GM19324 (cell line): ENCODE measurements around the gene KHDRBS2.

Source experiments
- ATAC-seq: cut with Tn5 transposase; IDR thresholded peaks from one replicate; pipeline ENCODE4 v1.9.1; 2021; ENCODE audit warnings: mild to moderate bottlenecking, moderate library complexity; ENCODE audit not compliant: unreplicated experiment, low FRiP score

KHDRBS2 gene

DNA sequence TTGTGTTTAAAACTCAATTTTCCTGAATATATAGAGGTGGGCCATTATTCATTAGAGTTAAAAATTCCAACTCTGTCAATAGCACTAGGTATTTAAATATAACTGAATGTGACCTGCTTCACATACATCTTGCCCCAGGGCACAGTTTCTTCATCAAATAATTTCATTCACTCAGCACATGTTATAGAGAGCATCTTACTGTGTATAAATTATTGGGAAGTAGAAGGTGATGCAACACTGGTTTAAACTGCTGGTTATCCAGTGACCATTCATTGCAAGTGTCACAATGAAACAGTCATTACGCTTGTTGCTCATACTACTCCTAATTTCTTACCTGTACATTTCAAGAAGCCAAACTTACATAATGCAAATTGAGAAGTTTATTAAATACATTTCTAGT, 93.4 kb downstream of the KHDRBS2 start:
- no peak for ATAC-seq

DNA sequence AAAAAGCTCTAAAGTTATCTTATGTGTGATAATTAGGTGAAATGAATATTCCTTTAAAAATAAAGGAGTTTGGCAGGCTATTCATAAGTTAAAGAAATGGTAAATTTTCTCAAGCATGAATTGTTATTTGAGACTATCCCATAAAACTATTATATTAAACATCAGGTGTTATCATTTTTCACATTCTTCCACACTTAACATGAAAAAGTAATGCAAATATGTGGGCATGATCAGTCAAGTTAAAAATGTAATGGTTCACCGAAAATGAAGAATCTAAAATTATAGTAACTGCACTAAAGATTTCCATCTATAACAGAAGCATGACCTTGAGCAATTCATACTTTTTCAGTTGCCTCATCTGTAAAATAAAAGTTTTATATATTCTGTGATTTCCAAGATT, 110.8 kb downstream of the KHDRBS2 start:
- no peak for ATAC-seq

DNA sequence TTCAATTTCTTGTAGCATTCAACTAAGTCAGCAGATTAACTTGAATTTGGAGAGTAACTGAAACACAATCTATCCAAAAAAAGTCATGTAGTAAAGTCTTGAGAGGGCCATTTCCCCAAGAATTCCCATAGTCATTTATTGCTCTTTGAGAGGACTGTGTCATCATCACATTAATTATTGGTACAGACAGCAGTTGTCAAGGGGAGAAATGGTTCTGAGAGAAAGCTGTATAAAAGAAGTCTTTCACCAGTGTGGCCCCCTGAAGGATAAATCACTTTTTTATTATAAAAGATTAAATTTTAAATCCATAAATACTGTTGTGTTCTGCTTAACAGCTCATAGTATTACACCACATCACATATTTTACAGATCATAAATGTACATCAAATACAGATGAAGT, 111.5 kb downstream of the KHDRBS2 start:
- no peak for ATAC-seq

DNA sequence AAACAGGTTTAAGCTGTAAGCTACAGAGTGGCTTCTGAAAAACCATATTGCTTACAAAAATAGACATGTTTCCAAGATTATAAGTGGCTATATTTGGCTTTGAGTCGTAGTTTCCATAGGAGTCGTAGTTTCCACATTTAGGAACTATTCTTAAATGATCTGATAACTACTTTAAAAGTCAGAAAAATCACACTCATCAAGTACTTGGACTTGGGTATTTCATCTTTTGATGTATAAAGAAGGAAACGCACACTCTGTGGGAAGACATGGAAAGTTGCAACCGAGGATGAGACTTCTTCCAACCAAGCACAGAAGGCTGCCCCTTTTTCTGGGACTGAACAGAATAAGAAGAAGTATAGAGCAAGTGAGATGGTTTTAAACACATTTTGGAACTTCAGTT, 118.3 kb downstream of the KHDRBS2 start:
- ATAC-seq: no peak

DNA sequence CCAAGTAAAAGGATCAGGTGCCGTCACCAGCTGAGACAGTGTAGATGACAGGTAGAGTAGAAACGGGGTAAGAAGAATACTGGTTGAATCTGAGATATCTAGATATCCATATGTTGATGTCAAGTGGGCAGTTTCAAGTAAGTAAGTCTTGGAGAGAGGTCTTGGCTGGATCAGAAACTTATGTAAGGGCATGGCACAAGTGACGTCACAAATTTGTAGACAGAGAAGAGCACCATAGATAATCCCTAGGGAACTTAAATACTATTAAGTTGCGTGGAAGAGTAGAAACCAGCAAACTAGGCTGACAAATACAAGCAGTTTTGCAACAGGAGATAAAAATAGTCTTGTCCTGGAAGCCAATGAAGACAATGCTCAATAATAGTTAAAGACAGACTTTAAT, 123.2 kb downstream of the KHDRBS2 start:
- no peak for ATAC-seq

DNA sequence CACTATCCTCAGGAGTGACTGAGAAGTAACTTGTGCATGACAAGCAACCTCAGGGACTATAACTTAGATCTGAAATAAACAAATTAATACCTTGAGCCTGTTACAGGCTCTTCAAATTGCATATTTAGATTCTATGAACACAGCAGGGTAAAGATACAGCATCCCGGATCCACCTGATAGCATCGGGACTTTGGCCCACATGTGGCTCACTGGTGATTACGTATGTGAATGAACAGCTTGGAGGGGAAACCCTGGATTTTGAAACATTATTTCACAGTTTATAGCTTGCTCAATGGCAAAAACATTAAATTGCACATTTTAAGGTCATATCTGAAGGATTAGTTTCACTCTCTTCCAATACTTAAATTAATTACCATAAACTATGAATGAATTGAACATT, 133.2 kb downstream of the KHDRBS2 start:
- ATAC-seq: no peak

DNA sequence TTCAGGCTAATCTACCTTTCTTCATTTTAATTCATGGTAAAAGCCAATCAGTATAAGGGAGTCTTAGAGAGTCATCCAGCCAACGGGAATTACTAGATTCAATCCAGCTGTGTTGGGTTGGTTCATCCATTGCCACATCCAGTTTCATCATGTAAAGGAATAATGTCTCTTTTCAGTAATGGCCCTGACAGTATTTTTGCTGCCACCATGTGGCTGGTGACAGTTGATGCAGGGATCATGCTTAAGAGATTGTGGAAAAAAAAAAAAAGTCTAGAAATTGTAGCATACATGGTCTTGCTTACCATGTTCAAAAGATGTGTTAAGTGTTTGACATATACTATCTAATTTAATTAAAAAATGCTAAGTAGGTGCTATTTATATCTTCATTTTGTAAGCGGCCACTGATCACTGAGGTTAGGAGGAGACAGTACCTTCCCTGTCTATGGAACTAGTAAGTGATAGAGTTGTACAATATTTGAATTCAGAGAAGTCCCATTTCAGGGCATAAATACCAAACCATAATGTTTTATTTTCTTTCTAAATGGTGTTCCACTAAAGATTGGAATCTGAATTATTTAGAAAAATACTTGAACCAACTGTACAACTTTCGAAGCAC, 135.9 kb downstream of the KHDRBS2 start:
- peak; percentile 65 for ATAC-seq

DNA sequence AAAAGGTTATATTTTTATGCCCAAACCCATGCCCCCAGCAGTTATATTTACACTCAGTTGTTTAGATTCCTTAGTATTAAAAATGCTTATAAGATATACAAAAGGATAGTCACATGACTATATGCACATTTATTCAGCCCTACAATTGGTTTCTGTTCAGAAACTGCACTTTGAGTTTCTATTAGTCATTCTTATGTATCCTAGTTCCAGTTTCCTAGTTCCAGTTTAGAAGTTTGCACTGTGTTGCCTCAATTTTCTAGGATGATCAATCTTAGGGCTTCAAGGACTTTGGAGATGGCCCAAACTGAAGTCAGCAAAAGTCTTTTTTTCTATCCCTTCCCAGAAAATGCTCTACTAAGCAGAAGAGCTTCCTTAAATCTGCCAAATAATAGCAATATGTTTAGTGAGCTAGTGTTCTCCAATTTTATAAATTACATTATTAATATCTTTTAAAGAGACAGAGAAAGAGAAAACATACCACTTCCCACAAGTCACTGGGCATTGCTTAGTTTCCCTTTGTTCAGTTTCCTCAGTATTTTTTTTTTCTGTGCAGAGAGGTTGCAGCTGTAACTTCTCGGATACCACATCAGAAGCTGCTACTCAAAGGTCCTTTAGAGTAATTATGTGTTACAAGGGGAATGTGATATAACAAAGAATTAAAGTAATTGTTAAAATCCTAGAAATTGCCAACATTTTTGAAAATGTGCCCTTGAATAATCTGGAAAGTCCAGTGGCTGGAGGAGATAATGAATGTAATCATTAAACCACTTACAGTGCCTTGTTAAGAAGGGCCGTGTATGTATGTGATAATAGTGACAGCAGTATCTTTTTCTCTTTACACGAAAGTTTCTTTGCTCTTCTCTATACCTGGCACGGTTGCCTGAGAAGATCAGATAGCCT, 138.8 kb downstream of the KHDRBS2 start:
- ATAC-seq: no peak

DNA sequence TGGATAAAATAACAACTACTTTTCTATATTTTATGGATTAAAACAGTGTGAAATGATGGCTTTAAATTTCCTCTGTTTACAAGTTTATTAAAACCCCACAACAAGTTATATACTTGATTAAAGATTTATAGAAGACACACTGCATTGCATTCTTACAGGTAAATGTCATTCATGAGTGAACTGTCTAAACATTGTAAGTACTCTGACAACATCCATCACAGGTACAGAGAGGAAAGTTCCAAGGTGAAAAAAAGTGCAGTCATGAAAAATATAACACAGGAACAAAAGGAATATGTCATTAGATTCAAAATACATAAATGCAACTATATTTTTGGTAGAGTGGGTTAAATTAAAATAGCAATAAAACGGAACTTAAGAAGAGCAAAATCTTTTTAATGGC, 156.9 kb downstream of the KHDRBS2 start:
- no peak for ATAC-seq

DNA sequence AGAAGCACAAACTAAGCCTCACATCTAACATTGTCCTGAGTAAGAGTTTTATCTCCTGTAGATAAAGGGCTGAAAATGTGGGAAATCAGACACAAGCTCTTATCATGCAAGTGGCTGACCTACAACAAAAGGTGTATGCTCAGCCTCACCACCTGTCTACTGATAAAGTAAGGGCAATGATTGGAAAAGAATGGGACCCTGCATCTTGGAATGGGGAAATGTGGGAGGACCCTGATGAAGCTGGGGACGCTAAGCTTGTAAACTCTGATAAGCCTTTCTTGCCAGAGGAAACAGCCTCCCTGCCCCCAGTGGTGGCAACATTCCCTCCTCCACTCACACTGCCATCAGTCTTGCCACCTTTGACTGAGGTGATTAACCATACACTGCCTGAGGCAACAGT, 166.6 kb downstream of the KHDRBS2 start:
- ATAC-seq: no peak

DNA sequence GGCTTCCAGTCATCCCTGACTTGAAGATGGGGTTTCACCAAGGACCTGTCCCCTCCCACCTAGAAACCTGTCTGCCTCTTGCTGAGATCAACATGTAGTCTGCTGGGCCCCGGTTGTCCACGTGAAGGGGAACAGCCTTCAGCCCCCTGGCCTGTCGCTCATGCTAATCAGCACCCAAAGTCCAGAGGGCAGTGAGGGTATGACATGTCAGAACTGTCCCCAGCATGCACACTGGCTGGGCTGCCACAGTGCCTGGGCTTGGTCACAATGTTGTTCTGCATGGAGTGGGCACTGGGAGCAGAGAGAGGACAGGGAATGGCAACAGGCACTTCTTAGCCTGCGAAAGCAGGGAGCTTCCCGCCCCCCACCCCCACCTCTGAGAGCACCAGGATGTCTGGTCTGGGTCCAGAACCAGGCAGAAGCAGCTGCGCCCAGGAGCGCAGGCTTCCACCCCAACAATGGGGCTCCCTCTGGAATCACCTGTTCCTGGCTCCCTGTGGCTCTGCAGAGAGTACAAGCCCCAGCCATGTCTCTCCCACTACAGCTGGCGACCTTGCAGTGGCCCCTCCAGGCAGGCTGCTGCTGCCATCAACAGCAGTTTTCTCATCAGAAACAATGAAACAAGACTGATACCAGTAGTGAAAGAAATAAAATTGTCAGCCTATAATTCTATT, 182.7 kb downstream of the KHDRBS2 start:
- no peak for ATAC-seq

DNA sequence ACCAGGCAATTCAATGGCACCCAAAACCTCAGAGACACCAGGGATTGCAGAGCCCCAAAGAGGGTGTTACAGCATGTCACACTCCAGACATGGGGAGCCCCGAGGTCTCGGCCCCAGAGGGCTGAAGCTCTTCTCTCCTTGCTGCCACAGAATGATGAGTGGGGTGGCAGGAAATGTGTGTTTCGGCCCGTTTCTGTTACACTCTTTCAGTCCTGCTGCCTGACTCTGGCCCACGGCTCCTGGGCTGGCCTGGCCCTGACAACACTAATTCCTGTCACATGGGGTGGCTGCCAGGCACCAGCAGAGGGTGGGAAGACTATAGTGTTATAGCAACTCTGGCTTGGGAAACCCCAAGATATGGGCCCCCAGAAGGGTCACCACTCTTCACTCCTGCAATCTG, 183.6 kb downstream of the KHDRBS2 start:
- no peak for ATAC-seq

DNA sequence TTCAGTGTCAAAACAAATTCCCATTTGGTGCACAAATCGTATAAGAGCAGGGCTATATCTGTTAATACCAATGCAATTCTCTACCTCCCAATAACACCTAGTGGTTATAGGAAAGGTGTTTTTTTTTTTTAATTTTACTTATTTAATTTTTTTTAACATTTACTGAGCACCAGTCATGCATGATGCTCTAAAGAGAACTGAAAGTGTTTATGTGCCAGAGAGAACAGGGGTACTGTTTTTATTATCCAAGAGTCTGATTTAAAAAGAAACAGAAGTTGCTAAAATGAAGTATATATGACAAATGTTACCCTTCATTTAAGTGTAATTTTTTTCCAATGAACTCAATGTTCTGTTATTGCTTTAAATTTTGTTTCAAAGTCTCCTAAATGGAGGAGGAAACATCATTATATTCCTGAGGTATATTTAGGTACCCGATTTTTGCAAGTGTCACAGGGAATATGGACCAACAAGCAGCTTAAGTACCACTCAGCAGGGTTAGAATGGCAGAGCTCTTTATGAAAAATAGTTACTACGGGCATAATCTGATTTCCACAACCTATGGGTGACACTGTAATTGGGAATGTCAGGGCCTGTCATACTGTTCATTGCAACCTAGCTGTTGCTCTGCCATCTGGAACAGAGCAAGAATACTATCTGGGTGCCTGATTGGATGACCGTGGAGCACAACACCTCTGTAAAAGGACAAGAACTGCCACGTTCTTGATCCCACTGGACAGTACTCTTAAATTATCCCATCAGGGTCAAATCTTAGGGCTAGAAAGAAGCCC, 195.4 kb downstream of the KHDRBS2 start:
- no peak for ATAC-seq

DNA sequence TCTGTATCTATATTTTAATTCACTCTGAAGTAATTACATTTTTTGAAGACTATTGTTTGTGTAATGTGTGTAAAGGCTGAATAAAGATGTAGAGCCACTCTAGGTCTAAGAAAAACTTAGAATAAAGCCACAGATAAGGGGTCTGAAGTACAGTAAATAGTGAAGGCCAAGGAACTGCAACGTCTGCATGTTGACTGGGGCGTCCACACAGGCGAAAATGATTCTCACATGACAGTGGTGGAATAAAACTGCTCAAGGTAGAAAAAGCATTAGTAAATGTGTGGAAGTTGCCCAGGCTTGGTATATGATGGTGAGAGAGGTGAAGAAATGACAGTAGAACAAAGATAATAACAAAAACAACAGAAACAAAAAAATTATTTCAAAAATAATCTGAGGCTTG, 196.2 kb downstream of the KHDRBS2 start:
- ATAC-seq: no peak

DNA sequence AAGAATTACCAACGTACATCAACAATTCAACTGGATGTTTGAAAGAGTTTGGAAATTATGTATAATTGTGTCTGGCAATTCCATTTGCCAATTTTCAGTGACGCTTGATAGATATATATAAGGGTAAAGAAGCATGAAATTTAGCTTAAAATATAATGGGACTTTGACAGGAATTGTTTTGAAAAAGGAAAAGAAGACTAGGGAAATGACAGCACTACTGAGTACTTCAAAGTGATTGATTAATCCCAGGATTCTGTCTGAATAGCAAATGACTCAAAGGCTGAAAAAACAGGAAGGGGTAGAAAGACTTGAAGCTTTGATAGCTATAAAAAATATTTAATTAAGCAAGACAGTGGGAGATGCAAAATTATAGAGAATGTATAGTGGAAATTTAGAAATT, 200.0 kb downstream of the KHDRBS2 start:
- ATAC-seq: no peak

DNA sequence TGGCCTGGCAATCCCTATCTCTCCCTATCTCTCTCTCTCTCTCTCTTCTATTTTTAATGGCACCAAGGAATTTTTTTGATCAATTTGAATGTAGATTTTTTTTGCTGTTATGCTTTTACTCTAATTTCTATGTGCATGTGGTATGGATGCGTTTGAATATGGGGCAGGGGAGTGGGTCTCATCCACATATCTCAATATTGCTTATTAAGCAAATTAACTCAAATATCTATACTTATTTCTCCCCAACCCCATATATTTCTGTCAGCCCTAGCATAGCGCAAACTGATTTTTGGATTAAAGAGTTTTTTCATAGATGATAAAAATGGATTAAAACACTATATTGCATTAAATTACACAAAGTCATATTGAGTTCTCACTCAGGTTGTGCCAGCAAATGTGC, 210.2 kb downstream of the KHDRBS2 start:
- no peak for ATAC-seq

DNA sequence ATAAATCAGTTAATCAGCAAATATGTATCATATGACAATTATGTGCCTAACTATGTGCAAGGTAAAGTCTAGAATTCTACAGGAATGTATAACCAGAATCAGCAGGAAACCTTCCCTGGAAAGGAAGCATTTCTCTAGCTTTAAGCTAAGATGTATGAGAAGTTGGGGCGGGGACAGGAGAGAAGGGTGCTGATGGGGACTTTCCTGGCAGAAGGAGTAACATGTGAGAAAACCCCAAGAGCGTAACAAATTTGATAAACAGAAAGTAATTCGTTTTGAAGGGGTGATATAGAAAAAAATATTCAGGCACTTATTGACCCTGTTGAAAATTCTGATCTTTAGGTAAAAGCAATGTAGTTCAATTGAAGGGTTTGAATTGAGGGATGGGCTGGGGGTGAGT, 226.1 kb downstream of the KHDRBS2 start:
- ATAC-seq: no peak

DNA sequence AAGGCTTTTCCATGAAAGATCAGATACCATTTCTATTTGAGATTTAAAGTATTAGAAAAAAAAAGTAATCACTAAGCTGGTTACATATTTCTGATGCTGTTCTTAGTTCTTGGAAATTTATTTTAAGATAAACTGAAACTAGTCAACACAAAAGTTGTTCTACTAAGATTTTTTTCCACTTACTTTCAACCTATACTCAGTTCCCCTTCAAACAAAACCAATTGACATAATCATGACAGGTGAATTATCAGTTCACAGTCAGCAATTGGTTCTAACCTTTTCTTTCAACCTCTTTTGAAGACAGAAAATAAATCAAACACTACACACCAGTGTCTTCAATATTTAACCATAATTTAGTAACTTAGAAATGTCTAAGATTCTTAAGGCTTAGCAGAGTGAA, 228.7 kb downstream of the KHDRBS2 start:
- no peak for ATAC-seq

DNA sequence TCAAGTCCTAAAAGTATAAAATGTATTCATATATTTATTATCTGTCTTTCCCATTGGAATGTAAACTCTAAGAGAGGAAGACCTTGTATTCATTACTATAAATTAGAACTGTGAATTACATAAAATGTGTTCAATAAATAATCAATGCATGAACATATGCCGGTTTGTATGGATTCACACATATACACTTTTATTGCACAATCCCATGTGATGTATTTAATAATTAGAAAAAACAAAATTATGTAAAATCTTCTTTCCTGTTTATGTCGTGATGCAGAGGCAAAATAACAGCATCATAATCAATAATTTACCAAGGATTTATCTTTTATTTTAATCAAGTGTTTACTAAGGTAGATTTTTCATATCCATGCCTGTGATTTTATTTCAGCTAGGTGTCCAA, 240.5 kb downstream of the KHDRBS2 start:
- ATAC-seq: no peak

DNA sequence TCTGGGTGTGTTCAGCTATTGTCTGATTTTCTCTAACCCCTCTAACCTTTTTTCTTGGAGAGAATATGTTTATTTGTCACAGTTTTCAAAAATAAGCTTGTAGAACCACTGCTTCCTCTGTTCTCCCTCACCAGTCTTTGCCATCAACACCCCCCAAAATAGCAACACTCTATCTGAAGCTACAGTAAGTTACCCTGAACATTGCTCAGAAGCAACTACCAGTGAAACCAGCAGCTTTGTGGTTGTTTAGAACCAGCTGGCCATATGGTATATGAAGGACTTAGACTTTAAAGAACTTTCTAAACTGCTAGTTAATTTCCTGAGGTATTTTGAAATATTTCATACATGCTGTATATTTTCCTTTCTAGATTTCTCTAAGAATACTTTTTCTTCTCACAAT, 242.9 kb downstream of the KHDRBS2 start:
- no peak for ATAC-seq

DNA sequence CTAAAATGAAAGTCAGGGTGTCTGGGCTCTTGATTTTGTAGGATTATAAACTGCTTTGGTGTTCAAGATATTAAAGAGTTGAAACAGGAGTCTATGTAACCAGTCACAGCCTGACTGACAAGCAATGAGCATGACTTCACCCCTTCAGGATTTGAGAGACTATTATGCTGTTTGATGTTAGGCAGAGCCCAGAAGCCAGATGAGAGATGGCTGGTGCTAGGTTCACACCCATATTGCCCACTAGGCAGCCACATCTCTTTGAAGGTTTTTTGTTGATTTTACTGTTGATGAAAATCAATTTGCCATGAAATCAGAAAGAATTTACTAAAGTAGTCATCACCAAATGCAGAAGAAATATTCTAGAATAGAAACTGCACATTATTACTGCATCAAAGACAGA, 243.6 kb downstream of the KHDRBS2 start:
- ATAC-seq: no peak
